ENCODE results near the gene NFIA.

Gene NFIA

DNA sequence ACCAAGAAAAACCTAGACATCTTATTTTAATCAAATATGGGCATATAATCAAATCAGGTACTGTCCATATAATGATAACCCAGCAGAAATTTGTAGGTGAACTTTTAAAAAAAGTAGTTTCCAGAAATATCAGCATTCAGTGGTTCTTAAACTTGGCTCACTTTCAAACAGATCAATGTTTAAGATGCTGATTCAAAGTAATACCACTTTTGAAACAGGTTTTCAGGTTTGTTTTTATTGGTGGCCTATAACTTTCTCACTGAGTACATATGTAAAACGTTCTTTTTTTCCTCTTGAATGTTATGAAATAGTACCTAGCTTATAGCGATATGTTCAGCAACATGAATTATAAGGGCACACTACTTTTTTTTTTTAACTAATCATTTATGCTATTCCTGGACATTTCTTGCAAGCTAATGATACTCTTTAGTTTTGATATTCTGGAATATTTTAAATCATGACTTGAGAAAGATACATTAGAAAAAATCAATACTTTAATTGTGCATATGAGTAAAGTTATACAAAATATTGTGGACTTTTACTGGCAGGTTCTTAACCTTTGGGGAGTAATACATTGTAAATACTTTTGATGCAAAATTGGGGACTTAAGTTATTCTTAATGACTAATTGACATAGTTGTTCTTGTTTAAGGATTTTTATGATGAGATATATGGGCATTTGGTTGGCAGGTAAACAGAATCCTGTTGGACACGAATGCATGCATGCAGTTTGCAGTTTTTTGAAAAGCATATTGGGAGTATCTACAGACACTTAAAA is 3.0 kb downstream of the NFIA start:
- DNase-seq: peak; percentile 23

DNA sequence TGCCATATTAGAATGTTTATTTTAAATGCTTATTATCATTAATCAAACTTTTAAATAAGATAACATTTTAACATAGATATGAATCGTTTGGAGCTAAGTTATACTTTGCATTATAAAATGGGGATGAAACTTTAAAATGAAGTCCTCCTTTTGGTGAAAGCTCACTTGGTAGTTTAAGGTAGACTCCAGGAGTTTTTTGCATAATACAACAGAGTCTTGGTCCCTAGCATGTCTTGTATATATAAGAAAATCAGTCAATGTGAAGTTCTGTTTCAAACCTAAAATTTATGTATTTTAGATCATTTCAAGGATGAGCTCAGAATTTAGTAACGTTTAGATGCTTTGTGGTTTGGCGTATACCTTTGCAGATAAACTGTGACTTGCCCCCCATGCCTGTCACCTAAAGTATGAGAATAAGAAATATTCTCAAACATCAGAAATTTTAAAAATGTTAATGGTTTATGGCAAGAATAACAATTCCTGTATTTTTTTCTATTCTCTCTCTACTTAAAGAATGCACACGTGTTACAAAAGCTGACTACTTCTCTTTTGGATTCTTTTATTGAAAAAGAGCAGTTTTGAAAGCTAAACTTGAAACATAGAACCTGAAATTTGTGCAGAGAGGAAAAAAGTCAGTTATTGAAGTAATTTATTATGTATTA is 3.8 kb downstream of the NFIA start:
- no peak for DNase-seq

DNA sequence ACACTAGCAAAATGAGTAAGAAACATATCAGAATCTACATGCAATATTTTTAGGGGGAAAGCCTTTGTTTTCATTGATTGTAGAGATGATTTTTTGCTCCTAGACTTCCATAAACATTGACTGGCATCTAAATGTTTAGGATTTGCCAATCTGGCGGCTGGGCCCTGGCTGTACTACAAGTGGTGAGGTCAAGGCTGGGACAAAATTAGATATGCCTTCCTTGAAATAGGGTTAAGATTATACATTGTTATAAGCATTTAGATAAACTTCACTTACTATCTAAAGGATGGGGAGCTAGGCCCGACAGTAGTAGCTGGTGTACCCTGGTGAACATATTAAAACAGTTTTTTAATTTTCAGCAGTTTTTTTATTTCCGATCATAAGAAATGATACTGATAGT is 5.2 kb downstream of the NFIA start:
- DNase-seq: no peak

DNA sequence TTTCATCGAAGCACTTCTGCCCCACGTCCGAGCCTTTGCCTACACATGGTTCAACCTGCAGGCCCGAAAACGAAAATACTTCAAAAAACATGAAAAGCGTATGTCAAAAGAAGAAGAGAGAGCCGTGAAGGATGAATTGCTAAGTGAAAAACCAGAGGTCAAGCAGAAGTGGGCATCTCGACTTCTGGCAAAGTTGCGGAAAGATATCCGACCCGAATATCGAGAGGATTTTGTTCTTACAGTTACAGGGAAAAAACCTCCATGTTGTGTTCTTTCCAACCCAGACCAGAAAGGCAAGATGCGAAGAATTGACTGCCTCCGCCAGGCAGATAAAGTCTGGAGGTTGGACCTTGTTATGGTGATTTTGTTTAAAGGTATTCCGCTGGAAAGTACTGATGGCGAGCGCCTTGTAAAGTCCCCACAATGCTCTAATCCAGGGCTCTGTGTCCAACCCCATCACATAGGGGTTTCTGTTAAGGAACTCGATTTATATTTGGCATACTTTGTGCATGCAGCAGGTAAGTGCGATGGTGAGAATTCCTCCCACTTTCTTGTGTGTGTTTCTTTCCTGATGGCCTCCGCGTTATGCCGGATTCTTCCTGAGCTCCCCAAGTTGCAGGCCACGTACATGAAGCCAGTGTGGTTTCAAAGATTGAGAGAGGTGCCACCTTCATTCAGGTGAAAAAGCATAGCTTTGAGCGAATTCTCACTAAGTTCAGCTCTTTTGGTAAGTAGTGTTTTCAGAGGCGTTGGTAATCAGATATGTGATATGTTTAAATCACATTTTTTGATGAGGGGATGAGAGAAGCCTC is 6.0 kb downstream of the NFIA start:
- DNase-seq: no peak

DNA sequence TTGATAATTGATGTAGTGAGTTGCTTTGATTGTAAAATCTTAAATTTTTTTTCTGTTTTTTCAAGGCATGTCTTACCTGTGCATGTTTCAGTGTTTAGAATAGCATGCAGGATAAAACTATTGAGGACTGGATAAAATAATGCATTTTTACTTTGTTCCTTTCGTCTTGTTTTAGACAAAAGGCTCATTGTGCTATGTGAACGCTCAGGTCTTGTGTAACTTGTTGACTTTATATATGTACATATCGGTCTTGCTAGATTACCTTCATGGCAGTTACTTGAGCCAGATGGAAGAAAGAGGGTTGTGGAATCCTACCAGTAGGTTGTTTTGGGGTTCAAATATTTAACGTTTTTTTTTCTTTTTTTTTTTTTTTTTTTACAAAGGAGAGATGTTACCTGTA is 7.0 kb downstream of the NFIA start:
- DNase-seq: no peak

DNA sequence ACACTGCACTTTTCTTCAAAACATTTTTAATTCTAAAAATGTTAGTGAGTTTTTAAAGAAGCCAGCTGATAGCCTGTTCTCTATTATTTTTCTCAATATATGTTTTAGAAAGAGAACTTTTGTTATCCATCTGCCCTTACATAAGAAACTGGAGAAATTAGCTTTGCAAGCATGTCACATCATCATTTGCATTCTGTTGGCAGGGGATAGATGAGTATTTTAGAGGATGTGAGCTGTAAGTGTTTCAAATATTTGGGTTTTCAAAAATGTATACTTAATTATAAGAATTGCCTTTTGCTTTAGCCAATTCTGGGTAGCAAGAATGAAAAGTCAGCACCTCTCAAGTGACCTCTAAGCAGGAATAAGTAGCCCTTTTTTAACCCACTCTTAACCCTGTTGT is 7.4 kb downstream of the NFIA start:
- no peak for DNase-seq

DNA sequence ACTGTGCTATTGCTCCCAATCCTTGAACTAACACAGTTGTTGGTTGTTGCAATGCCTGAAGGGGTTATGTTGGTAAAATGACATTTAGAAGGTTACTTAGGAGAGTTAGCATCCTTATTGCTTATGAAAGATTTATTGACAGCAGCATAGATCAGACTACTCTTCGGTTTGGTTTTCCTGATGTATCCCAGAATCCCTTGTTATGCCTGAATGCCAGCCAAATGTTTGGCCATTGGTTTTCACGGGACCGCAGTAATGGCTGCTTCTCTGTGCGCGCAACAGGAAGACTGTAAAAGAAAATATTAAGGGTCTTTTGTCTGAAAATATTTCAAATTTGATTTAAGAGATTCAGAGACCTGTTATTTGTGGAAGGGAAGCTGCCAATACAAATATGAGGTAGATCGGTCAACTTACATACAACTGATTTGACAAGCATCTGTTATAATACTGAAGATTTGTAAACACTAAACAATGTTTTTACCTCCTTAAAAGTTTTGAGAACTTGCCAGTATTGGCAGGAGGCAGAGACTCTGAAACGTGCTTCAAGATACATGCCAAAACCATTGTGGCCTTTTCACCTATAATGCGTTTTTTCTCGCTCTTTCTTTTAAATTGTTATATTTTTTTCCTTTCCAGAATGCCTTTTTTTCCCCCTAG is 8.3 kb downstream of the NFIA start:
- no peak for DNase-seq

DNA sequence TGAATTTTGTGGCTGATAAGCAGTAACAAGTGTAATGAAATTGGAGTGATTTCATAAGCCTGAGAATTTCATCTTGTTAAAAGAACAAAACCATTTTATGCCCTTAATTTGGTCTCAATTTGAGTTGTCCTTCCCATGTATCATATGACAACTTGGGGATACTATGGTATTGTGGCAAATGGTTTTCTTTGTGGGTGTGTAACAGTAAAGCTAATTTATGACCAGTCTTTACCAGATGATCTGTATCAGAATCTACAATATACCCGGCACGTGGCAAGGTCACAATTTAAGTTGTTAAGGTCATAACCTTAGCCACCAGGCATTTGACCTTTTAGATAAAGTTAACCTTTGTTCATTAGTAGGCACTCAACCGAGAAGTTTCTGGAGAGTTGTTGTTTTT is 9.1 kb downstream of the NFIA start:
- peak; percentile 52 for DNase-seq

DNA sequence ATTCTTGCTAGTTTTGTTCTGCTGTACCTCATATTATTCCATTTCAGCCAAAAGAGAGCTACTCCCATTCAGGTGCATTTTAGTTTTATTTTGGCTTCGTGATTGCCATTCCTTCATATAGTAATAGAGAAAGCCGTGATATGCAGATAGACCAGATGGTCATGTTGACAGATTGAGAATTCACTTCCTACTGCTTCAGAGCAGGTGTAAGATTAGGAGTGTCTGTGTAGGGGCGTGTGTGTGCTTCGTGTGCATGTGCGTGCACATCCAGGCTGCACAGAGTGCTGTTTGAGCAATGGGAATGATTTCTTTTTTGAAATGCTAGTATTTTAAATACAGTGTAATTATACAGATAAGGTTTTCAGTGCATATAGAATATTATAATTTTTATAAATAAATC is 10.3 kb downstream of the NFIA start:
- DNase-seq: no peak

DNA sequence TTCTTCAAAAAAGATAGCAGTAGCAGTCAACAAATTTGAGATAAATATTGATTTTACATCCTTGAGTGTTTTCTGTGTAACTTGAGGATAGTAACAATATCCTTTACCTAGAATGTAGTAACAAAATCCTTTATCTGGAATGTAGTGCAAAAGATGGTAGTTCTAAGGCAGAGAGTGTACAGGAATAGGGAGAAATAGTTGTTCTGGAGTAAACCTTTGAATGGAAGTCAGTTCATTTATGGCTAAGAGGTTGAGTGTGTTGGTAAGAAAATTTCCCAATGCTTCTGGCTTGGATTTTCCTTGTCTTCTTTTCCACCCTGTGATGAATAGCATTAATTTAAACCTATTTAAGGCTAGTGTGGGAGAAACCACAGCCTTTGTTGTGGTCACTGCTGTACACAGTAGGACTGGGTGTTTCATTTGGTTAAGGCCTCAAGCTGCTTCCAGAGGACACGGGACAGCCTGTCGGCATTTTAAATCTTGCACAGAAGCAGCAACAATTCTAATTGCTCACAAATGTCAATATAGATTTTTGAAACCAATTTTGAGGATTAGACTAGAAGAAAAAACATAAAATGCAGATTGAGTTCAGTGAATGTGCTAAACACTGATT is 11.3 kb downstream of the NFIA start:
- peak; percentile 15 for DNase-seq

DNA sequence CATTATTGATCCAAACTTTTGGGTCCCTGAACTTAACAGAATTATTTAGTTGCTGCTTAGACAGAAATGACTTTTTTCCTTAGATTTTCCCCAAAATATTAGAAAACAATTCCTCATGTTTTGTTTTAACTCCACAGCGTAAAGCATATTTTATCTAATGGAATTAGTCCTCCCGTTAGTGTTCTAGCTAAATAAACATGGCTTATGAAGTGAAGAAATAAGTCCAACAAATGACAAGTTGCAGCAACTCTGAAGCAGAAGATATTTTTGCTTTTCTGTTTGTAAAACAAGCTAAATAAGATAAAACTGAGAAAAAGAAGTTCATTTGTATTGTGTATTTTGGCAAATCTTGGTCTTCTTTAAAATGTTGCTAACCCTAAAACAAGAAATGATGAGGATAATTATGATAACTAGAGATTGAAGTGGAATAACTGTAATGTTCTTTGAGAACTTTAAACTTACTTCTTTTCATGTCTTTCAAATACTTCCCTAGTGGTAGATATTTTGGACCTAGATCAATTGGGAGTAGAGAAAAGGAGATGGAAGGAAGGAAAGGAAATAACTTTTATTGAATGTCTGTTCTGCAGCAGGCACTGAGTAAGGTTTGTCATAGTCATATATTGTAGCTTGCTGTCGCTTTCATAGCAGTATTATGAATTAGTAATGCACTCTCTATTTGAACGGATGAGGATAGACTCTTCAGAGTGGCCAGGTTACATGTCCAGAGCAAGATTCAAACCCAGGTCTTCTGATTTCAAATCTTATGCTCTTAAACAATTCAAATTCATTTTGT is 12.5 kb downstream of the NFIA start:
- no peak for DNase-seq

DNA sequence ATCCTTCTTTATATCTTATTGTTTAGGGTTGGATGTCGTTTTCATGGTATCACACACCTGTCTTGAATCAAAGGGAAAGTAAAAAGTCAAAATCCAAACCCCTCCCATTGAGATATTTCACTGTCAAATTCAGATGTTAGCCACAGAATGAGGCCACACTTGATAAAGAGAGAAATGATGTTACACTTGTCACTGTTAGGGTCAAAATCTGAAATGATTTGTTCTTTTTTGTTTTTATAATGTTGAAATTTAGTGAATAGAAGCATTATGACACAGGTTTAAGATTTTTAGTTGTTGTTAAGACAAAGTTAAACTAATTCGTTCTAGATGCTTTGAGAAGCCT is 13.1 kb downstream of the NFIA start:
- peak; percentile 17 for DNase-seq

DNA sequence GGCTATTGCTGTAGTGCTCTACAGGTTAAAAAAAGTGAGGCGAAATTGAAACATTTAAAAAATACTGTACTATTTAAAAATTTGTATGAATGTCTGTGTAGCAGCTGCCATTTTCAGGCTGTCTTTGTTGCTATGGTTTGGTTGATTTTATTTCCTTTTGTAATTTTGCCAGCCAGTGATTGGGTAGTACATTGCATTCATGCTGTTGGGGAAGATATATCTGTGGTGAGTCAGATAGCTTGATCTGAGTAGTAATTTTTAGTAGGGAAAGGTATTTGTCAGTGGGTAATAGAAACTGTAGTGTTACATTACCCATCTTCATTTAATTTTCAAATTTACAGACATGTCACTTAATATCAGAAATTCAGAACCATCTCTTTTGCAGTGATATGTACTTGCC is 15.0 kb downstream of the NFIA start:
- peak; percentile 26 for DNase-seq

DNA sequence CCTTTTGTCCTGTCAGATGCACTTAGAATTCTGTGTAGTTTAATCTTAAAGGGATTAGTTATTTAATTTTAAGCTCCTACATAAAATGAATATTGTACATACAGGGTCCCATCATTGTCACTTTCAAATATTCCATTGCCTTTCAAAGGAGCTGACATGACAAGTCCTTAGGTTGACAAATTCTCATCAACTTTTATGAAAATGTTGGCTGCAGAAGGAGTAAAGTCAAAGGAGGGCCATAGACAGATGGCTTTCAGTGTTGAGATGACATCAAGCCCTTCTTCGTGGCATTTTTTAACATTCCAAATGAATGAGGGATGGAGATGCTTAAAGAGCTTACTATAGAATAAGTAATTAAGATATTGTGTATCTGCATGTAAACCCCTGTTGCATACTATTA is 15.4 kb downstream of the NFIA start:
- no peak for DNase-seq

DNA sequence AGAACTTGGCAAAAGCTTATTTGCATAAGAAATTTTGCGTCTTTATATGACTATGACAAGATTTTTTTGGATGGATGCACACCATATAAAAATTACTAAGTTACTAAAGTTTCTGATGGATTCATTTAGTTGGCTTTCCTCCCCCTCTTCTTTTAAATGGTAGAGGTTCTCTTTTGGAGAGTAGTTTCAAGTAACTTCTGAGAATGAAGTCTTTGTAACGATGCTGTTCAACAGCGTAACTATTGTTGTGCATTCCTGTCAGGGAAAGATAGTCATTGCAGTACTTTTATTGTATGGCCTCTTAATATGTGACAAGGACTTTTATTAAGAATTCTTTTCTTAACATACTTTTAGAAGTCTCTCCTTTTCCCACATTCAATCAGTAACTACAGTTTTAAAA is 16.0 kb downstream of the NFIA start:
- DNase-seq: no peak

DNA sequence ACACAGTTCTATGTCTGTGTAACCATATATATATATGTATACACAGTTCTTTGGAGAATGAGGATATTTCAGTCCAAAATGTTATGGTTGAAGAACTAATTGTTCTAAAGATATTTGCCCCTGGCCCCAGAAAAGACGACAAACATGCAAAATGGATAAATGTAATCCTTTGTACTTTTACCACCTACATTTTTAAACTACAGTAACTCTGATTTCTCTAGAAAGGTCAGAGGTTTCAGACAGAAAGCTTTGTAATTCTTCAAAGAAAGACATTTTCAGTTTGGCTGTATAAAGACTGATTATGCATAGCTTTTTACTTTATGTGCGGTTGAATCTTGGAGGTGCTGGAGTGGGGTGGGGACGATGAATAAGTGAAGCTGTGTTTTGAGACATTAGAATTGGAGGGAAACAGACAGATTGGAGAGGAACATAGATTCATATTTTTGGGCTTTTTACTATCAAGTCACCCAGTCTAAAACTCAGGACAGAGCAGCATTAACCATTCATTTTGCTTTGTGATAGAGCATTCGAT is 16.6 kb downstream of the NFIA start:
- DNase-seq: no peak

DNA sequence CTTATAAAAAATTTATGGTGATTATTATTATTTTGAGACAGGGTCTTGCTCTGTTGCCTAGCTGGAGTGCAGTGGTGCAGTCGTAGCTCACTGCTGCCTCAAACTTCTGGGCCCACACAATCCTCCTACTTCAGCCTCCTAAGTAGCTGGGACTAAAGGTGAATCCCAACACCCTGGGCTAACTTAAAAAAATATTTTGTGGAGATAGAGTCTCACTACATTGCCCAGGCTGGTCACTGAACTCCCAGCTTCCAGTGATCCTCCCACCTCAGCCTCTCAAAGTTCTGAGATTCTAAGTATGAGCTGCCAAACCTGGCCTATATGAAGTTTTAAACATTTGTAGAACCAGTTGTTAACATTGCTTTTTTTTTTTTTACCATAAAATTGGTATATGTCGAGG is 18.2 kb downstream of the NFIA start:
- no peak for DNase-seq

DNA sequence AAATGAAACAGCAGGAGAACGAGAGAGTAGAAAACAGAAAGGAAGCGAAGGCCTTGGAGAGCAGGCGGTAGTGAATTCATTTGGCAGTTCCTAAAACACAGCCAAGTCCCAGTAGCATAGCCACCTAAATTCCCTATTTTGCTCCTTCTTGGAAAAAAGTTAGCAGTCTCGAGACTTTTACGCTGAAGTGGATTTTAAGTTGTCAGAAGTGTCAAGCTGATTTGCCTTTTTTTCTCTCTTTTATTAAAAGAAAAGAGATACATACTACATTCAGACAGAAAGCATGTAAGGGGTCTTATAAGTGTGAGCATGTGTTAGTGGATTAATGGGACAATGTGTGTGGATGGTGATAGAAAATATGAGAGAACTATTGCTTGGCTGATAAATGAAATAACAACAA is 19.2 kb downstream of the NFIA start:
- DNase-seq: no peak

DNA sequence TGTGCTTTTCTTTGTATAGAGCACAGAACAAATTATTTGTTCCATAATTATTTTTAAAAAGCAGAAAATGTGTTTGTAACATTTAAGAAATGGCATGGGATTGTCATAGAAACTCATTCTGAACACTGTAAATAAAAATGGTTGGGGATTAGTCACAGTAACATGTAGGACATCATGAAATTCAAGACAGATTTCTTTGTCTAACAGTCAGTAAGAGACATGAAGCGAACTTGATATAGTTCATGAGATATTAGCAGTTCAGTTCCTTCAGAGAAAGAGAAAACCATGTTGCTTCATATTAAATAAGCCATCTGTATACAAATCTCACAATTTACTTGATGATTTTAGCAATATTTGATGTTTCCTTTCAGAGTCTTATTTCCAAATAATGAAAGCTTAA is 19.7 kb downstream of the NFIA start:
- peak; percentile 17 for DNase-seq

DNA sequence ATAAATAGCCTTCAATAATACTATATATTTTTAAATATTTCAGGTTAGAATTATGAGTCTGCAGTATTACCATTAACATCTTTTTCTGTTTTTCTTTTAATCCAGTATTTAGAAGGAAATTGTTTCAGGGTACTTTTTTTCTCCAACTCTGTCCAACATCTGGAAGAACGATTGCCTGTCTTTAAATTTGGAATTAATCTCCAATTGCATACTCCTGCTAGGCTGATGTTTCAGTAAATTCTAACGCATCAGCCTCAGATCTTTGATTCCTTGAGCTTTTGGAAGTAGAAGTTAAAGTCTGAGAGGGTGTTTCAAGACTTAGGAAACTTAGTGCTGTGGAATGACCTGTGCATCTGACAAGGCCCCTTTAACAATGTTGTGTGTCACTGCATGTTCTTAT is 20.3 kb downstream of the NFIA start:
- no peak for DNase-seq

DNA sequence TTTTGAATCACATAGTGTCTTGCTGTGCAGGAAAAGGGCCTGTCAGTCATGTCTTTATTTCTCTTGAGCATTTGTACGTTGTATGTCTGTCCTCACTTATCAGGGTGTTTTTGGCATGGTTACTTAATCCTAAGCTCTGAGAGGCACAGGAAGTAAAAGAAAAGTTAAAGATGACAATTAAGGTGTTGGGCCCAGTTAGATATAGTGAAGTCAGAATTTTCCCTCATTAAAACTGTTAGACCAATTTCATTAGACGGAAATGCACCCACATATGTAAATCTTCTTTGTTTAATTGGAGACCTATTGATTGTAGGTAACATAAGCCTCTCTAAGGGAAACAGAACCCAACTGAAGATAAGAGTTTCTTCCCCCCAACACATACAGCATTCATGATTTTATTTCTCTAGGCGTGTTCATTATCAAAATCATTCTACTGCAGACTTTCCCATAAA is 21.9 kb downstream of the NFIA start:
- peak; percentile 64 for DNase-seq

DNA sequence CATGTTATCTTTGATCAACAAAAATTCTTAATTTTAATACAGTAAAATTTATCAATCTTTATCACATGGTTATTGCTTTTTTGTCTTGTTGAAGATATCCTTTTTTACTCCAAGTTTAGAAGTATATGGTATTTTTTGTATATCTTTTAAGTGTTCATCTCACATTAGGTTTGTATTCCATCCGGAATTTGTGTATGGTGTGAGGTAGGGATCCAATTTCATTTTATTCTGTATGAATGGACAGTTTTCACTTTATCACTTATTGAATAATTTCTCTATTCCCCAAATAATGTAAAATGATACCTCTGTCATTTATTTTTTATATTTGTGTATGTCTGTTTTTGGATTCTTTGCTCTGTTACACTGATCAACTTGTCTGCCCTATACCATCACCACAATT is 25.3 kb downstream of the NFIA start:
- no peak for DNase-seq

All from OCI-M1 (cell line).